IMR-90 (cell line): Measurements from ENCODE around the gene ACVRL1. TPM values are rescaled to one million over a fixed set of nuclear protein-coding genes. Genes with fewer than 3 reads are reported as not detected.

Experiments used
- ATAC-seq: fragments of 200-7000 bp; cut with Tn5 transposase; 2 replicates; pipeline ENCODE4 v1.9.1; 2020; ENCODE audit warnings: low read depth, mild to moderate bottlenecking, moderate library complexity
- BruUV-seq: library from RNA; stranded (reverse); fragments of 400-500 nt; replicated peaks from 2 replicates; lab custom pipeline; 2021; lab: Mats Ljungman, UMichigan
- CTCF ChIA-PET: fragments of 300-600 bp; formaldehyde crosslinking; extraction: SDS; loops from one replicate; lab custom pipeline; 2021; ENCODE audit warnings: antibody characterized with exemption; lab: Yijun Ruan, JAX
- POLR2A ChIA-PET: fragments of 300-600 bp; sonication (Branson Sonifier 250); formaldehyde crosslinking; loops from one replicate; lab custom pipeline; 2022; ENCODE audit warnings: antibody characterized with exemption; ENCODE audit not compliant: unreplicated experiment; lab: Charles Lee
- DNase-seq: peaks from one replicate; pipeline ENCODE4 v3.0.0; 2013
- H2AFZ ChIP-seq: replicated peaks from 2 replicates; pipeline ENCODE3; 2013; ENCODE audit warnings: low read length, mild to moderate bottlenecking; ENCODE audit not compliant: poor library complexity
- H2AK5ac ChIP-seq: 2 replicates; pipeline ENCODE4 v1.6.1; 2013; ENCODE audit warnings: low read depth, low read length, inconsistent platforms
- H2AK9ac ChIP-seq: replicated peaks from 2 replicates; pipeline ENCODE3; 2013; ENCODE audit warnings: mild to moderate bottlenecking, low read depth, low read length, moderate library complexity; ENCODE audit not compliant: poor library complexity
- H2BK120ac ChIP-seq: 2 replicates; pipeline ENCODE4 v1.6.1; 2013; ENCODE audit warnings: low read depth, low read length, inconsistent platforms
- H2BK15ac ChIP-seq: 3 replicates; pipeline ENCODE4 v1.6.1; 2013; ENCODE audit warnings: low read depth, low read length, inconsistent platforms
- H2BK20ac ChIP-seq: 2 replicates; pipeline ENCODE4 v1.6.1; 2013; ENCODE audit warnings: low read depth, mild to moderate bottlenecking, inconsistent platforms, low read length, moderate library complexity
- H2BK5ac ChIP-seq: 2 replicates; pipeline ENCODE4 v1.6.1; 2013; ENCODE audit warnings: mild to moderate bottlenecking, low read depth, low read length, inconsistent platforms; ENCODE audit not compliant: poor library complexity, severe bottlenecking
- H3K14ac ChIP-seq: replicated peaks from 2 replicates; pipeline ENCODE4 v1.6.1; 2013; ENCODE audit warnings: low read depth, low read length, inconsistent platforms
- H3K18ac ChIP-seq: 2 replicates; pipeline ENCODE4 v1.6.1; 2013; ENCODE audit warnings: low read depth, low read length, control low read depth
- H3K23ac ChIP-seq: 2 replicates; pipeline ENCODE4 v1.6.1; 2013; ENCODE audit warnings: low read depth, low read length, inconsistent platforms
- H3K27ac ChIP-seq: 2 replicates; pipeline ENCODE4 v1.5.1; 2013; ENCODE audit warnings: mild to moderate bottlenecking, control low read depth, low read length; ENCODE audit not compliant: insufficient read depth
- H3K27me3 ChIP-seq: 2 replicates; pipeline ENCODE4 v1.6.1; 2013; ENCODE audit warnings: low read length; ENCODE audit not compliant: control insufficient read depth, insufficient read depth
- H3K36me3 ChIP-seq: 2 replicates; pipeline ENCODE4 v1.6.1; 2013; ENCODE audit warnings: low read length, mixed read lengths; ENCODE audit not compliant: control insufficient read depth, insufficient read depth
- H3K4ac ChIP-seq: 2 replicates; pipeline ENCODE4 v1.6.1; 2013; ENCODE audit warnings: low read depth, low read length, inconsistent platforms
- H3K4me1 ChIP-seq: 2 replicates; pipeline ENCODE4 v1.6.1; 2013; ENCODE audit warnings: low read length, mixed read lengths; ENCODE audit not compliant: control insufficient read depth, insufficient read depth
- H3K4me2 ChIP-seq: 2 replicates; pipeline ENCODE4 v1.6.1; 2013; ENCODE audit warnings: low read depth, mild to moderate bottlenecking, control low read depth, low read length, moderate library complexity
- H3K4me3 ChIP-seq: 2 replicates; pipeline ENCODE4 v1.5.1; 2013; ENCODE audit warnings: low read depth, mild to moderate bottlenecking, control low read depth, low read length, moderate library complexity; ENCODE audit not compliant: insufficient read depth
- H3K56ac ChIP-seq: 2 replicates; pipeline ENCODE4 v1.6.1; 2013; ENCODE audit warnings: low read length, inconsistent platforms; ENCODE audit not compliant: insufficient read depth; ENCODE audit errors: extremely low read depth
- H3K79me1 ChIP-seq, 2 experiments: 2 replicates each; pipeline ENCODE4 v1.6.1; 2013; ENCODE audit warnings: low read length in 2 of 2, inconsistent platforms in 1 of 2, low read depth in 1 of 2
- H3K9ac ChIP-seq: 2 replicates; pipeline ENCODE4 v1.6.1; 2013; ENCODE audit warnings: low read depth, low read length, control low read depth
- H3K9me1 ChIP-seq: 2 replicates; pipeline ENCODE4 v1.6.1; 2013; ENCODE audit warnings: low read length, inconsistent platforms; ENCODE audit not compliant: insufficient read depth
- H3K9me3 ChIP-seq: 2 replicates; pipeline ENCODE4 v1.6.1; 2013; ENCODE audit warnings: low read length; ENCODE audit not compliant: control insufficient read depth, insufficient read depth
- H4K20me1 ChIP-seq: 2 replicates; pipeline ENCODE4 v1.6.1; 2013; ENCODE audit warnings: low read length, inconsistent platforms; ENCODE audit not compliant: insufficient read depth
- H4K5ac ChIP-seq: 2 replicates; pipeline ENCODE4 v1.6.1; 2013; ENCODE audit warnings: mild to moderate bottlenecking, low read depth, low read length, control low read depth
- H4K8ac ChIP-seq, 2 experiments: 2 replicates each; pipeline ENCODE4 v1.6.1; 2013; ENCODE audit warnings: low read depth in 2 of 2, low read length in 2 of 2, control low read depth in 1 of 2, inconsistent platforms in 1 of 2
- H4K91ac ChIP-seq: 2 replicates; pipeline ENCODE4 v1.6.1; 2013; ENCODE audit warnings: low read depth, low read length, inconsistent platforms; ENCODE audit not compliant: insufficient read depth
- BHLHE40 ChIP-seq: fragments of 150-350 bp; IDR thresholded peaks from 2 replicates; pipeline ENCODE4 v1.6.1; 2016; ENCODE audit warnings: mild to moderate bottlenecking, low read depth, low read length
- CEBPB ChIP-seq: IDR thresholded peaks from 2 replicates; pipeline ENCODE4 v1.6.1; 2012; ENCODE audit warnings: low read depth, low read length, improper control_type of control experiment
- FOS ChIP-seq: fragments of 150-350 bp; IDR thresholded peaks from 2 replicates; pipeline ENCODE4 v1.6.1; 2016; ENCODE audit warnings: low read depth, low read length
- MAZ ChIP-seq: IDR thresholded peaks from 2 replicates; pipeline ENCODE4 v1.6.1; 2012; ENCODE audit warnings: low read depth, mild to moderate bottlenecking, low read length, improper control_type of control experiment, moderate library complexity, borderline replicate concordance
- MXI1 ChIP-seq: IDR thresholded peaks from 2 replicates; pipeline ENCODE4 v1.6.1; 2012; ENCODE audit warnings: low read depth, mild to moderate bottlenecking, low read length, moderate library complexity, borderline replicate concordance
- POLR2A ChIP-seq: IDR thresholded peaks from 2 replicates; pipeline ENCODE4 v1.6.1; 2012; ENCODE audit warnings: mild to moderate bottlenecking, low read depth, low read length
- WGBS, 2 experiments: methylation state at CpG; one replicate each; pipeline versions ENCODE4 v1.1.5 to v1.1.7; 2013; ENCODE audit warnings: missing lambda C conversion rate in 2 of 2; ENCODE audit not compliant: insufficient read length in 1 of 2; ENCODE audit errors: extremely low coverage in 2 of 2; 5-methylcytosine and 5-hydroxymethylcytosine counted together
- dilution Hi-C: fragments of 300-500 bp; cut with HindIII; formaldehyde crosslinking; loops from one replicate; pipeline ENCODE4 v1.14.3; 2018; ENCODE audit warnings: low sequenced_read_pairs; ENCODE audit not compliant: unreplicated experiment
- in situ Hi-C: fragments of 300-500 bp; cut with MboI; formaldehyde crosslinking; loops from 3 replicates; pipeline ENCODE4 v1.14.3; 2019; ENCODE audit warnings: low sequenced_read_pairs, inconsistent platforms, mixed read lengths
- intact Hi-C: fragments of 100-400 bp; cut with micrococcal nuclease; formaldehyde crosslinking; loops from 2 replicates; pipeline ENCODE4 v1.10.0; 2022
- polyA plus RNA-seq, 3 experiments: library from polyadenylated mRNA; depleted of rRNA; stranded (reverse); fragments of >200 nt; gene quantifications; 2 replicates each; pipeline ENCODE4 v1.2.3, GENCODE V29; 2012; ENCODE audit warnings: low replicate concordance in 1 of 3
- total RNA-seq: library from RNA; depleted of rRNA; stranded (reverse); fragments of >200 nt; gene quantifications from 2 replicates; pipeline ENCODE4 v1.2.3, GENCODE V29; 2012
- TF ChIP-seq, protein P1 (sequence below): conservative IDR thresholded peaks from 2 replicates; pipeline ENCODE4 v1.5.1; 2012; ENCODE audit warnings: mild to moderate bottlenecking, low read depth, low read length, improper control_type of control experiment
- TF ChIP-seq, protein P2 (sequence below): fragments of 150-350 bp; IDR thresholded peaks from 2 replicates; pipeline ENCODE4 v1.6.1; 2016; ENCODE audit warnings: low read depth, mild to moderate bottlenecking, low read length, moderate library complexity, borderline replicate concordance

ACVRL1 gene
- total and polyA plus RNA-seq, 2 of the 4 experiments (the other 2 are of a cell fraction): 6.4 to 7.5 TPM

DNA sequence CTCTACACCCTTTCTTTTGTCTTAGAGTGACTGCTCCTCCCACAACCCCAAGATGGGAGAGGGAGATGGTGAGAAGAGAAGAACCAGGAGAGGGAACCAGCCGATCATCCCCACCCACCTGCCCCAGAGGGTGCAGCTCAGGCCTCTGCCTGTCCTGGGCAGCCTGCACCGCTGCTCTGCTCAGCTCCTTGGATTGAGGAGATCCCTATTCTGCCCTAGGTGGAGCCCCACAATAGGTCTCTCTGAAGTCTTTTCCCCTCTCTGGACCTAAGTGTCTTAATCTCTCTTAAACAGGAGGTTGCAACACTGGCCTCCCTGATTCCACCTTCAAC, 17.2 kb upstream of the ACVRL1 start:
- Histone ChIP-seq H3K56ac (no peak overlapping the region), H3K4me1 (peaks cover 8% of the 10 kb centered on the region), H2BK120ac (no peak overlapping the region; the same call in 1 of the 2 replicates), H3K4me2 (no peak overlapping the region), H3K9ac (no peak overlapping the region), H3K14ac (no peak overlapping the region), H3K9me3 (no peaks in the 10 kb centered on the region), H4K91ac (no peak overlapping the region), H3K23ac (no peak overlapping the region), H3K4me3 (no peak overlapping the region), H2AFZ (no peak overlapping the region), H4K5ac (no peak overlapping the region; the same call in 1 of the 2 replicates), H3K79me1 (no peaks in the 10 kb centered on the region), H3K18ac (no peak overlapping the region; the same call in 1 of the 2 replicates), H2BK15ac (no peak overlapping the region), H2BK5ac (no peak overlapping the region), H3K27ac (no peak overlapping the region), H4K8ac (no peak overlapping the region), H3K4ac (no peak overlapping the region), H2AK9ac (no peak overlapping the region), H2AK5ac (no peak overlapping the region), H4K20me1 (no peaks in the 10 kb centered on the region), H3K27me3 (no peaks in the 10 kb centered on the region), H3K9me1 (peaks cover 5% of the 10 kb centered on the region), H3K36me3 (no peaks in the 10 kb centered on the region), H2BK20ac (no peak overlapping the region)
- TF ChIP-seq BHLHE40: no peak
- TF ChIP-seq, protein P1, sequence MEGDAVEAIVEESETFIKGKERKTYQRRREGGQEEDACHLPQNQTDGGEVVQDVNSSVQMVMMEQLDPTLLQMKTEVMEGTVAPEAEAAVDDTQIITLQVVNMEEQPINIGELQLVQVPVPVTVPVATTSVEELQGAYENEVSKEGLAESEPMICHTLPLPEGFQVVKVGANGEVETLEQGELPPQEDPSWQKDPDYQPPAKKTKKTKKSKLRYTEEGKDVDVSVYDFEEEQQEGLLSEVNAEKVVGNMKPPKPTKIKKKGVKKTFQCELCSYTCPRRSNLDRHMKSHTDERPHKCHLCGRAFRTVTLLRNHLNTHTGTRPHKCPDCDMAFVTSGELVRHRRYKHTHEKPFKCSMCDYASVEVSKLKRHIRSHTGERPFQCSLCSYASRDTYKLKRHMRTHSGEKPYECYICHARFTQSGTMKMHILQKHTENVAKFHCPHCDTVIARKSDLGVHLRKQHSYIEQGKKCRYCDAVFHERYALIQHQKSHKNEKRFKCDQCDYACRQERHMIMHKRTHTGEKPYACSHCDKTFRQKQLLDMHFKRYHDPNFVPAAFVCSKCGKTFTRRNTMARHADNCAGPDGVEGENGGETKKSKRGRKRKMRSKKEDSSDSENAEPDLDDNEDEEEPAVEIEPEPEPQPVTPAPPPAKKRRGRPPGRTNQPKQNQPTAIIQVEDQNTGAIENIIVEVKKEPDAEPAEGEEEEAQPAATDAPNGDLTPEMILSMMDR: no peak
- no peak for TF ChIP-seq FOS
- no peak for TF ChIP-seq CEBPB
- no peak for TF ChIP-seq MXI1
- TF ChIP-seq, protein P2, sequence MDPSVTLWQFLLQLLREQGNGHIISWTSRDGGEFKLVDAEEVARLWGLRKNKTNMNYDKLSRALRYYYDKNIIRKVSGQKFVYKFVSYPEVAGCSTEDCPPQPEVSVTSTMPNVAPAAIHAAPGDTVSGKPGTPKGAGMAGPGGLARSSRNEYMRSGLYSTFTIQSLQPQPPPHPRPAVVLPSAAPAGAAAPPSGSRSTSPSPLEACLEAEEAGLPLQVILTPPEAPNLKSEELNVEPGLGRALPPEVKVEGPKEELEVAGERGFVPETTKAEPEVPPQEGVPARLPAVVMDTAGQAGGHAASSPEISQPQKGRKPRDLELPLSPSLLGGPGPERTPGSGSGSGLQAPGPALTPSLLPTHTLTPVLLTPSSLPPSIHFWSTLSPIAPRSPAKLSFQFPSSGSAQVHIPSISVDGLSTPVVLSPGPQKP: no peak
- no peak for TF ChIP-seq MAZ
- TF ChIP-seq POLR2A: no peak
- intact Hi-C loops (loop anchor here (5.0 kb wide), 1 partner anchor 132 kb away; no protein-coding TSS in a partner anchor), in situ Hi-C loops (loop anchor here (5.0 kb wide), 1 partner anchor 87 kb away; no protein-coding TSS in a partner anchor), dilution Hi-C loops (no loop called here)
- BruUV-seq: no TSS peak
- CTCF ChIA-PET: no interaction called here
- ATAC-seq (no peak), DNase-seq (no peak)
- POLR2A ChIA-PET: no interaction called here
- no CpG with 5 or more reads among the region's 2 CpGs for WGBS, 2 experiments
